Fibroblast of lung (primary cell): ENCODE measurements around the gene RIPK1. TPM values are rescaled to one million over a fixed set of nuclear protein-coding genes. Genes with fewer than 3 reads are reported as not detected.
A peak's percentile ranks its signal among the peaks of the same experiment; 100 is the strongest.

Source experiments
- DNase-seq, 2 donors: peaks; one replicate each; pipeline versions ENCODE4 v3.0.0 to v3.0.0-alpha.2; 2010; ENCODE audit warnings: low read depth in 2 of 2
- H2AFZ ChIP-seq: 2 replicates; pipeline ENCODE4 v1.5.1; 2012; ENCODE audit warnings: low read length, control low read depth, inconsistent platforms
- H3K27ac ChIP-seq: 2 replicates; pipeline ENCODE4 v1.5.1; 2011; ENCODE audit warnings: low read length, control low read depth; ENCODE audit not compliant: insufficient read depth
- H3K27me3 ChIP-seq: 2 replicates; pipeline ENCODE4 v1.5.1; 2011; ENCODE audit warnings: mild to moderate bottlenecking, low read length; ENCODE audit not compliant: control insufficient read depth, insufficient read depth
- H3K36me3 ChIP-seq: 2 replicates; pipeline ENCODE4 v1.5.1; 2011; ENCODE audit warnings: low read length; ENCODE audit not compliant: control insufficient read depth, insufficient read depth
- H3K4me1 ChIP-seq: 2 replicates; pipeline ENCODE4 v1.5.1; 2011; ENCODE audit warnings: low read length; ENCODE audit not compliant: control insufficient read depth, insufficient read depth; ENCODE audit errors: extremely low read depth
- H3K4me2 ChIP-seq: 2 replicates; pipeline ENCODE4 v1.5.1; 2011; ENCODE audit warnings: low read length, control low read depth; ENCODE audit not compliant: insufficient read depth; ENCODE audit errors: extremely low read depth
- H3K4me3 ChIP-seq, 4 experiments: fragments of 200-600 bp in 1 of 4; sonication (generic) in 1 of 4; replicated peaks in 1 of 4; 2 replicates each; pipeline ENCODE4 v1.5.1; 2011 to 2016; ENCODE audit warnings: low read length in 4 of 4, low read depth in 3 of 4, mild to moderate bottlenecking in 3 of 4, control low read depth in 2 of 4, inconsistent platforms in 1 of 4, mixed read lengths in 1 of 4; ENCODE audit not compliant: insufficient read depth in 1 of 4; ENCODE audit errors: control extremely low read depth in 1 of 4
- H3K79me2 ChIP-seq: 2 replicates; pipeline ENCODE4 v1.5.1; 2012; ENCODE audit warnings: mild to moderate bottlenecking, low read length, inconsistent platforms; ENCODE audit not compliant: control insufficient read depth, insufficient read depth
- H3K9ac ChIP-seq: 2 replicates; pipeline ENCODE4 v1.5.1; 2011; ENCODE audit warnings: mild to moderate bottlenecking, low read length, control low read depth; ENCODE audit not compliant: insufficient read depth
- H3K9me3 ChIP-seq: 2 replicates; pipeline ENCODE4 v1.5.1; 2012; ENCODE audit warnings: low read depth, low read length; ENCODE audit not compliant: control insufficient read depth, insufficient read depth
- H4K20me1 ChIP-seq: 2 replicates; pipeline ENCODE4 v1.5.1; 2011; ENCODE audit warnings: low read length; ENCODE audit not compliant: control insufficient read depth, insufficient read depth; ENCODE audit errors: extremely low read depth
- EZH2 ChIP-seq: IDR thresholded peaks from 2 replicates; pipeline ENCODE4 v1.5.1; 2012; ENCODE audit warnings: low read length, control low read depth, mild to moderate bottlenecking; ENCODE audit errors: missing control alignments
- polyA plus RNA-seq, 2 donors: library from polyadenylated mRNA; depleted of rRNA in 1 of 2; stranded (reverse) in 1 of 2; unstranded in 1 of 2; fragments of >200 nt; gene quantifications; 2 replicates each; pipeline ENCODE4 v1.2.1, GENCODE V29; 2011 to 2012; ENCODE audit warnings: missing spikeins in 1 of 2
- total RNA-seq: library from RNA; depleted of rRNA; stranded (reverse); fragments of >200 nt; gene quantifications from 2 replicates; pipeline ENCODE4 v1.2.1, GENCODE V29; 2014
- TF ChIP-seq, protein P1 (sequence below), 2 donors: IDR thresholded peaks in 1 of 2; conservative IDR thresholded peaks in 1 of 2; 1 replicate in 1 of 2; 2 replicates in 1 of 2; pipeline ENCODE4 v1.5.1; 2011 to 2012; ENCODE audit warnings: low read length in 2 of 2, control low read depth in 1 of 2, inconsistent platforms in 1 of 2, low read depth in 1 of 2, mild to moderate bottlenecking in 1 of 2

The RIPK1 gene
- total and polyA plus RNA-seq, 2 donors (not counting 1 experiment from before 2014, with no cell fraction given), result 22.1 to 29.3 TPM

GRCh38 chr6:3032986-3033385 is 35.3 kb upstream of the RIPK1 start:
- no peak overlapping the region for H3K27ac ChIP-seq
- DNase-seq, result peak in 1 of 2 donors; percentile 67
- H3K79me2 ChIP-seq, result no peaks in the 10 kb centered on the region
- H3K36me3 ChIP-seq, result no peaks in the 10 kb centered on the region
- no peak for TF ChIP-seq EZH2
- TF ChIP-seq, protein P1, sequence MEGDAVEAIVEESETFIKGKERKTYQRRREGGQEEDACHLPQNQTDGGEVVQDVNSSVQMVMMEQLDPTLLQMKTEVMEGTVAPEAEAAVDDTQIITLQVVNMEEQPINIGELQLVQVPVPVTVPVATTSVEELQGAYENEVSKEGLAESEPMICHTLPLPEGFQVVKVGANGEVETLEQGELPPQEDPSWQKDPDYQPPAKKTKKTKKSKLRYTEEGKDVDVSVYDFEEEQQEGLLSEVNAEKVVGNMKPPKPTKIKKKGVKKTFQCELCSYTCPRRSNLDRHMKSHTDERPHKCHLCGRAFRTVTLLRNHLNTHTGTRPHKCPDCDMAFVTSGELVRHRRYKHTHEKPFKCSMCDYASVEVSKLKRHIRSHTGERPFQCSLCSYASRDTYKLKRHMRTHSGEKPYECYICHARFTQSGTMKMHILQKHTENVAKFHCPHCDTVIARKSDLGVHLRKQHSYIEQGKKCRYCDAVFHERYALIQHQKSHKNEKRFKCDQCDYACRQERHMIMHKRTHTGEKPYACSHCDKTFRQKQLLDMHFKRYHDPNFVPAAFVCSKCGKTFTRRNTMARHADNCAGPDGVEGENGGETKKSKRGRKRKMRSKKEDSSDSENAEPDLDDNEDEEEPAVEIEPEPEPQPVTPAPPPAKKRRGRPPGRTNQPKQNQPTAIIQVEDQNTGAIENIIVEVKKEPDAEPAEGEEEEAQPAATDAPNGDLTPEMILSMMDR (conservative IDR thresholded peaks at IDR 0.05 in 1 of 2, IDR thresholded peaks at IDR 0.05 in 1 of 2; ENCODE audit: low read depth in 1 of 2, low read length in 2 of 2), result no peak
- no peaks in the 10 kb centered on the region for H3K9me3 ChIP-seq
- peaks cover 1% of the 10 kb centered on the region for H3K27me3 ChIP-seq
- no peaks in the 10 kb centered on the region for H3K4me1 ChIP-seq
- H4K20me1 ChIP-seq, result no peaks in the 10 kb centered on the region
- no peak overlapping the region for H3K4me3 ChIP-seq
- H3K9ac ChIP-seq, result no peak overlapping the region
- H2AFZ ChIP-seq, result no peak overlapping the region
- no peak overlapping the region for H3K4me2 ChIP-seq

DNA sequence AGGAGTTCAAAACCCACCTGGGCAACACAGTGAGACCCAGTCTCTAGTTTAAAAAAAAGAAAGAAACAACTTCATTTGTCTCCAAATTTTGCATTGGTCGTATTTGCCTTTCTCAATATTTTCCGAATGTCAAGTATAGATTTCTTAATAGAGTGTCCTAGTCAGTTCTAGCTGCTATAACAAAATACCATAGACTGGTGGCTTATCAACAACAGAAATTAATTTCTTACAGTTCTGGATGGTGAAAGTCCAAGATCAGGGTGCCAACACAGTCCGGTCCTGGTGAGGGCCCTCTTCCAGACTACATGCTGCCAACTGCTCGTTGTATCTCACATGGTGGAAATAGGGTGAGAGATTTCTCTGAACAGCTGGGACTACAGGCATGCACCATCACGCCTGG is 34.6 kb upstream of the RIPK1 start:
- Histone ChIP-seq H3K27me3 (peaks cover 4% of the 10 kb centered on the region), H3K27ac (no peak overlapping the region), H3K4me3 (no peak overlapping the region), H3K4me1 (no peaks in the 10 kb centered on the region), H3K36me3 (no peaks in the 10 kb centered on the region), H3K9me3 (no peaks in the 10 kb centered on the region), H3K79me2 (no peaks in the 10 kb centered on the region), H3K4me2 (no peak overlapping the region), H3K9ac (no peak overlapping the region), H2AFZ (no peak overlapping the region), H4K20me1 (no peaks in the 10 kb centered on the region)
- no peak for DNase-seq
- no peak for TF ChIP-seq EZH2
- TF ChIP-seq, protein P1 (conservative IDR thresholded peaks at IDR 0.05 in 1 of 2, IDR thresholded peaks at IDR 0.05 in 1 of 2; ENCODE audit: low read depth in 1 of 2, low read length in 2 of 2), result no peak

- H3K27ac ChIP-seq, result no peak overlapping the region
- no peak for DNase-seq
- peaks cover 4% of the 10 kb centered on the region for H3K27me3 ChIP-seq
- no peak overlapping the region for H3K4me2 ChIP-seq
- no peak overlapping the region for H3K9ac ChIP-seq
- no peaks in the 10 kb centered on the region for H4K20me1 ChIP-seq
- no peak overlapping the region for H3K4me3 ChIP-seq
- no peak overlapping the region for H2AFZ ChIP-seq
- H3K4me1 ChIP-seq, result no peaks in the 10 kb centered on the region
- H3K36me3 ChIP-seq, result no peaks in the 10 kb centered on the region
- no peaks in the 10 kb centered on the region for H3K79me2 ChIP-seq
- TF ChIP-seq EZH2, result no peak
- TF ChIP-seq, protein P1 (conservative IDR thresholded peaks at IDR 0.05 in 1 of 2, IDR thresholded peaks at IDR 0.05 in 1 of 2; ENCODE audit: low read depth in 1 of 2, low read length in 2 of 2), result no peak
- no peaks in the 10 kb centered on the region for H3K9me3 ChIP-seq
Measured at GRCh38 chr6:3035397-3035796, 32.9 kb upstream of the RIPK1 start.
